ENCODE results near the gene RAD51B. TPM values are rescaled to one million over a fixed set of nuclear protein-coding genes. Genes with fewer than 3 reads are reported as not detected.

The RAD51B gene
- total RNA-seq, 1 experiment from 2014 or later = 16.7 TPM

DNA sequence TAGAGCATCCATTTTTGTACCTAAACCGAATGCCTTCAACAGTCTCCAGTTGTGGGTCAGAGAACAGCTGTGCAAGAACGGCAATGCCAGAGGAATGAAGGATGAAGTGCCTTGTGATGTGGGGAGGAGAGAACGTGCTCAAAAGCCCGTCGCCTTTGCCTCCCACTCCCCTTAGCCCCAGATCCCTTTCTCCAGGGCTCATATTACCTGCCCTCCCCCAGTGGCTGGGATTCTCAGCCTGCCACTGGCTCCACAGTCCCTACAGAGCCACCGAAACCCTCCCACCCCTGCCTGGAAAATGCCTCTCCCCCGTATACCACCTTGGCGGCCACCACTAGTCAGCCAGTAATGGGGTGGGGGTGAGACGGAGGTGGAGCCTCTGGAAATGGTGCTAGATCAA lies 814.8 kb downstream of the RAD51B start:
- Histone ChIP-seq H3K9ac (ENCODE audit: extremely low read depth, insufficient read length, low read length) (no peak overlapping the region), H3T11ph (ENCODE audit: low read length) (no peak overlapping the region), H4K5ac (ENCODE audit: insufficient read length, low read depth, low read length) (no peak overlapping the region), H2AK5ac (ENCODE audit: insufficient read length, low read length) (no peak overlapping the region), H2BK5ac (ENCODE audit: insufficient read length, low read length) (no peak overlapping the region), H2BK12ac (ENCODE audit: insufficient read length, low read depth, low read length) (no peak overlapping the region), H3K23ac (ENCODE audit: insufficient read length, low read depth, low read length) (no peak overlapping the region), H3K9me3 (ENCODE audit: control insufficient read depth, low read depth, low read length) (no peaks in the 10 kb centered on the region), H3K27me3 (ENCODE audit: insufficient read depth, low read length) (no peaks in the 10 kb centered on the region), H2AFZ (ENCODE audit: low read length) (no peak overlapping the region), H2BK20ac (ENCODE audit: low read depth, low read length, poor library complexity, severe bottlenecking) (no peak overlapping the region), H2BK15ac (ENCODE audit: low read depth, low read length) (no peak overlapping the region), H3K18ac (ENCODE audit: insufficient read length, low read depth, low read length) (no peak overlapping the region), H3K56ac (ENCODE audit: insufficient read length, low read depth, low read length) (no peak overlapping the region), H4K91ac (ENCODE audit: insufficient read length, low read depth, low read length) (no peak overlapping the region), H3K4ac (ENCODE audit: low read depth, low read length) (no peak overlapping the region), H3K4me2 (ENCODE audit: insufficient read depth, insufficient read length, low read length) (no peak overlapping the region), H3K79me2 (ENCODE audit: insufficient read depth, low read length) (no peaks in the 10 kb centered on the region), H3K79me1 (ENCODE audit: insufficient read depth, low read depth, low read length, poor library complexity, severe bottlenecking) (no peaks in the 10 kb centered on the region), H2BK120ac (ENCODE audit: low read depth, low read length, poor library complexity, severe bottlenecking) (no peak overlapping the region), H4K20me1 (ENCODE audit: control insufficient read depth, insufficient read depth, insufficient read length) (no peaks in the 10 kb centered on the region), H3K23me2 (ENCODE audit: insufficient read length, low read depth, low read length, poor library complexity, severe bottlenecking) (no peaks in the 10 kb centered on the region), H4K8ac (replicated peaks; ENCODE audit: insufficient read length, low read depth, low read length) (no peak overlapping the region), H3K4me1 (ENCODE audit: insufficient read depth, low read length) (peaks cover 5% of the 10 kb centered on the region; the same call in 1 of the 2 replicates), H3K27ac (ENCODE audit: insufficient read length, low read depth, low read length) (no peak overlapping the region), H3K14ac (ENCODE audit: insufficient read depth, low read length) (no peak overlapping the region)
- no peak overlapping the region for H3K27ac Mint-ChIP-seq
- no CpG with 5 or more reads among the region's 9 CpGs for WGBS (ENCODE audit: extremely low coverage, insufficient read length, low lambda C conversion rate)
- TF ChIP-seq, protein P1, sequence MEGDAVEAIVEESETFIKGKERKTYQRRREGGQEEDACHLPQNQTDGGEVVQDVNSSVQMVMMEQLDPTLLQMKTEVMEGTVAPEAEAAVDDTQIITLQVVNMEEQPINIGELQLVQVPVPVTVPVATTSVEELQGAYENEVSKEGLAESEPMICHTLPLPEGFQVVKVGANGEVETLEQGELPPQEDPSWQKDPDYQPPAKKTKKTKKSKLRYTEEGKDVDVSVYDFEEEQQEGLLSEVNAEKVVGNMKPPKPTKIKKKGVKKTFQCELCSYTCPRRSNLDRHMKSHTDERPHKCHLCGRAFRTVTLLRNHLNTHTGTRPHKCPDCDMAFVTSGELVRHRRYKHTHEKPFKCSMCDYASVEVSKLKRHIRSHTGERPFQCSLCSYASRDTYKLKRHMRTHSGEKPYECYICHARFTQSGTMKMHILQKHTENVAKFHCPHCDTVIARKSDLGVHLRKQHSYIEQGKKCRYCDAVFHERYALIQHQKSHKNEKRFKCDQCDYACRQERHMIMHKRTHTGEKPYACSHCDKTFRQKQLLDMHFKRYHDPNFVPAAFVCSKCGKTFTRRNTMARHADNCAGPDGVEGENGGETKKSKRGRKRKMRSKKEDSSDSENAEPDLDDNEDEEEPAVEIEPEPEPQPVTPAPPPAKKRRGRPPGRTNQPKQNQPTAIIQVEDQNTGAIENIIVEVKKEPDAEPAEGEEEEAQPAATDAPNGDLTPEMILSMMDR (conservative IDR thresholded peaks at IDR 0.05) = no peak
- no peaks in the 10 kb centered on the region for H3K36me3 Mint-ChIP-seq (ENCODE audit: insufficient read depth in 1 of 3, low read depth in 3 of 3)
- peaks cover 21 to 26% of the 10 kb centered on the region in 2 experiments for H3K4me1 Mint-ChIP-seq
- peaks cover 13% of the 10 kb centered on the region for H3K27me3 Mint-ChIP-seq (ENCODE audit: low read depth)
- peak; percentile 24 for DNase-seq
- H3K4me3 Mint-ChIP-seq = no peak overlapping the region
- no peaks in the 10 kb centered on the region for H3K9me3 Mint-ChIP-seq
